ENCODE measurements around the gene MCMBP.
A peak's percentile ranks its signal among the peaks of the same experiment; 100 is the strongest.

The MCMBP gene

GRCh38 chr10:119812684-119813083 lies 60.0 kb downstream of the MCMBP start:
- Histone ChIP-seq H3K4me1 (ENCODE audit: insufficient read depth, low read length) (no peaks in the 10 kb centered on the region), H3K36me3 (ENCODE audit: insufficient read depth, low read length) (peaks cover 5% of the 10 kb centered on the region; the same call in 1 of the 2 replicates), H3K9ac (ENCODE audit: low read depth, low read length) (no peak overlapping the region), H4K20me1 (ENCODE audit: insufficient read depth, low read length) (no peaks in the 10 kb centered on the region), H3K9me3 (ENCODE audit: insufficient read depth, low read length, severe bottlenecking) (no peaks in the 10 kb centered on the region), H3K27ac (ENCODE audit: low read length) (no peak overlapping the region), H3K4me2 (ENCODE audit: insufficient read depth, low read length) (no peak overlapping the region), H3K4me3 (ENCODE audit: low read depth in 1 of 2, low read length in 2 of 2) (no peak overlapping the region), H3K79me2 (ENCODE audit: insufficient read depth, low read length) (no peaks in the 10 kb centered on the region), H3K27me3 (ENCODE audit: insufficient read depth, low read length, poor library complexity) (no peaks in the 10 kb centered on the region), H2AFZ (ENCODE audit: low read depth, low read length) (no peak overlapping the region)
- TF ChIP-seq CTCF (IDR thresholded peaks at IDR 0.05; ENCODE audit: borderline replicate concordance, extremely low read depth, low read length, poor library complexity, severe bottlenecking) (no peak), EZH2 (IDR thresholded peaks at IDR 0.05; ENCODE audit: borderline replicate concordance, low read depth, low read length, severe bottlenecking) (no peak)
- ATAC-seq (ENCODE audit: insufficient read depth, low read depth), result no peak
- no peak for DNase-seq

GRCh38 chr10:119811122-119811521 lies 61.5 kb downstream of the MCMBP start:
- H3K36me3 ChIP-seq (ENCODE audit: insufficient read depth, low read length), result peaks cover 5% of the 10 kb centered on the region; the same call in 1 of the 2 replicates
- no peak overlapping the region for H3K9ac ChIP-seq (ENCODE audit: low read depth, low read length)
- no peak overlapping the region for H3K4me2 ChIP-seq (ENCODE audit: insufficient read depth, low read length)
- DNase-seq, result no peak
- no peak overlapping the region for H2AFZ ChIP-seq (ENCODE audit: low read depth, low read length)
- TF ChIP-seq CTCF (IDR thresholded peaks at IDR 0.05; ENCODE audit: borderline replicate concordance, extremely low read depth, low read length, poor library complexity, severe bottlenecking) (no peak), EZH2 (IDR thresholded peaks at IDR 0.05; ENCODE audit: borderline replicate concordance, low read depth, low read length, severe bottlenecking) (no peak)
- no peaks in the 10 kb centered on the region for H3K4me1 ChIP-seq (ENCODE audit: insufficient read depth, low read length)
- ATAC-seq (ENCODE audit: insufficient read depth, low read depth), result no peak
- H3K9me3 ChIP-seq (ENCODE audit: insufficient read depth, low read length, severe bottlenecking), result no peaks in the 10 kb centered on the region
- H3K27me3 ChIP-seq (ENCODE audit: insufficient read depth, low read length, poor library complexity), result no peaks in the 10 kb centered on the region
- H4K20me1 ChIP-seq (ENCODE audit: insufficient read depth, low read length), result no peaks in the 10 kb centered on the region
- H3K79me2 ChIP-seq (ENCODE audit: insufficient read depth, low read length), result no peaks in the 10 kb centered on the region
- no peak overlapping the region for H3K27ac ChIP-seq (ENCODE audit: low read length)
- H3K4me3 ChIP-seq (ENCODE audit: low read depth in 1 of 2, low read length in 2 of 2), result no peak overlapping the region

GRCh38 chr10:119807960-119808697 lies 64.5 kb downstream of the MCMBP start:
- no peaks in the 10 kb centered on the region for H3K27me3 ChIP-seq (ENCODE audit: insufficient read depth, low read length, poor library complexity)
- no peak overlapping the region for H2AFZ ChIP-seq (ENCODE audit: low read depth, low read length)
- peak; percentile 83 for ATAC-seq (ENCODE audit: insufficient read depth, low read depth)
- TF ChIP-seq EZH2 (IDR thresholded peaks at IDR 0.05; ENCODE audit: borderline replicate concordance, low read depth, low read length, severe bottlenecking) (no peak), CTCF (IDR thresholded peaks at IDR 0.05; ENCODE audit: borderline replicate concordance, extremely low read depth, low read length, poor library complexity, severe bottlenecking) (no peak)
- H3K9me3 ChIP-seq (ENCODE audit: insufficient read depth, low read length, severe bottlenecking), result no peaks in the 10 kb centered on the region
- no peak overlapping the region for H3K4me3 ChIP-seq (ENCODE audit: low read depth in 1 of 2, low read length in 2 of 2)
- DNase-seq, result peak; percentile 20
- H3K36me3 ChIP-seq (ENCODE audit: insufficient read depth, low read length), result peaks cover 7% of the 10 kb centered on the region; the same call in 1 of the 2 replicates
- H3K27ac ChIP-seq (ENCODE audit: low read length), result no peak overlapping the region
- no peak overlapping the region for H3K9ac ChIP-seq (ENCODE audit: low read depth, low read length)
- no peaks in the 10 kb centered on the region for H3K79me2 ChIP-seq (ENCODE audit: insufficient read depth, low read length)
- no peak overlapping the region for H3K4me2 ChIP-seq (ENCODE audit: insufficient read depth, low read length)
- no peaks in the 10 kb centered on the region for H4K20me1 ChIP-seq (ENCODE audit: insufficient read depth, low read length)
- H3K4me1 ChIP-seq (ENCODE audit: insufficient read depth, low read length), result no peaks in the 10 kb centered on the region
